ENCODE measurements around the gene CAMSAP2.

Gene CAMSAP2

GRCh38 chr1:200856716-200857357, 118.1 kb downstream of the CAMSAP2 start:
- no peak for DNase-seq

- DNase-seq = no peak
Observed at GRCh38 chr1:200857804-200858203, 119.1 kb downstream of the CAMSAP2 start.

GRCh38 chr1:200861937-200862647, 123.4 kb downstream of the CAMSAP2 start:
- peak; percentile 59 for DNase-seq

DNA sequence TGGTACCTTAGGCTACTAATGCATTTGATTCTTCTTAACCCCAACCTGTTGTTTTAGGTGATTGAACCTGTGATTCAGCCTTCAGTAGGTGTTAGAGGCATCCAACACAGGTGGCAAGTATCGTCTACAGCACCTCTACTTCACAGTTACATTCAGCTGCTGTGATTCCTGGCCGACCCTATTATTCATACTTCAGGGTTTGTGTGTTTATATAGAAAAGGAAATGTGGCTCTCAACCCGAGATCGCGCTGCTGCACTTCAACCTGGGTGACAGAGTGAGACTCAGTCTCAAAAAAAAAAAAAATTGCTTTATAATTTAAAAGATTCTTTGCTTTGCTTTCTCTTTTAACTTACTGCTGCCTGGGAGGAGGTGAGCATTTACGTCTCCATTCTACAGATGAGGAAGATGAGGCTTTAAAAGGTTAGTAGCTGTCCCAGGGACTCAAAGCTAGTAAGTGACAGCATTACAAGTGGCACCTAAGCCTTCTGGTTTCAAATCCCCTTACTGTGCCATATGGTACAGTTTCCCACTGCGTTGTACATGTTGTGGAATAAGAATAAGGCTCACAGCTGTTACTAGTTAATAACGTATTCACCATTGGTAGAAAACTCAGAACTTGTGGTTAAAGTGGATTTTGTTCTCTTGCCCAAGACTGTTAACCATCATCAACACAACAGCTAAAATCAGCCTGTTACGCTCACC, 124.2 kb downstream of the CAMSAP2 start:
- peak; percentile 39 for DNase-seq

- no peak for DNase-seq
Observed at GRCh38 chr1:200866116-200866515, 127.4 kb downstream of the CAMSAP2 start.

- no peak for DNase-seq
Observed at GRCh38 chr1:200866521-200866920, 127.8 kb downstream of the CAMSAP2 start.

DNA sequence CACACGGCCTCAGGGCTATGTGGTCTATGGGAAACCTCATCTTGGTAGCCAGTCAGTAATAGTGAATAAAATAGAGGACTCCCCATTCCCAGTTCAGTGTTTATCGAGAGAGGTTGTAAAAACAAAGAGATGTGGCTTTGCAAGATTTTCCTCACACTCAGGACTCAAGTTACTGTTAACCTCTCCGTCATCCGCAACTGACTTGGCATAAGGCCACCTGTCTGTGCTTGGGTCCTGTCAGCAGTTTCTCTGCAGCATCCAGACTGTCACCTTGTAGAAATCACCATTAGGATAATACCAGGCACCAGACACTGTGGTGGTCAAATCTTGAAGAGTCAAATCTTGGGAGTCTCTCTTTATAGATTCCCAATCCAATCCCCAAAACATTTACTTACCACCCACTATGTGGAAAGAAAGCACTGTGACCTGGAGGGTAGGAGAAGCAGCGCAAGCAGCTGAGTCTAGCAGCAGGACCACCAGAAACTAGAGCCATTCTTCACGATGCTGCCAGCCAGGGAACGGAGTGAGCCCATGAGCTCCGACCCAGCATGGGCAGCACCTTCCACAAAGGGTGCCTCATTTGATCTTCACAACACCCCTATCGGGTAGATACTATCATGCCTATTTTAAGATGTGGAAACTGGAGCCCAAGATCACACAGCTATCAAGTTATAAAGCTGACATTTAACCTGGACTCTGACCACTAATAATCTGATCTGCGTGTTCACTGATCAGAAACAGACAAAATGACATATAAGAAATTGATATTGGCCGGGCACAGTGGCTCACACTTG, 128.5 kb downstream of the CAMSAP2 start:
- no peak for DNase-seq

DNA sequence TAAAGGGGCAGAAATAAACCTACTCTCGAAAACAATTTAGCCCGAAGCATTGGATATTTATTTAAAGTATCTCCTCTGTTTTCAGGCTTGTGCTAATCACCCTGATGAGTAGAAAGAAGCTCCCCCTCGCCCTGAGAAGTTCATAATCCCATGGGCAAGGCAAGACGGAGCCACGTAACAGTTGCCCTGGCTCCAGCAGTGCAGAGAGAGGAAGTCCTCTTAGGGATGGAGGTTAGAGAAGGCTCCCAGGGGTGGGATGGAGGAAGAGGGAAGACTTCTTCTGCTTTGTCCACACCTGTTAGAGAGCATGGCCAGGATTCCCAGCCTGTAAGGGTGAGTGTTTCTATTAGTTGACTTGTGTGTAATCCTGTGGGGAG, 130.7 kb downstream of the CAMSAP2 start:
- DNase-seq = no peak

DNA sequence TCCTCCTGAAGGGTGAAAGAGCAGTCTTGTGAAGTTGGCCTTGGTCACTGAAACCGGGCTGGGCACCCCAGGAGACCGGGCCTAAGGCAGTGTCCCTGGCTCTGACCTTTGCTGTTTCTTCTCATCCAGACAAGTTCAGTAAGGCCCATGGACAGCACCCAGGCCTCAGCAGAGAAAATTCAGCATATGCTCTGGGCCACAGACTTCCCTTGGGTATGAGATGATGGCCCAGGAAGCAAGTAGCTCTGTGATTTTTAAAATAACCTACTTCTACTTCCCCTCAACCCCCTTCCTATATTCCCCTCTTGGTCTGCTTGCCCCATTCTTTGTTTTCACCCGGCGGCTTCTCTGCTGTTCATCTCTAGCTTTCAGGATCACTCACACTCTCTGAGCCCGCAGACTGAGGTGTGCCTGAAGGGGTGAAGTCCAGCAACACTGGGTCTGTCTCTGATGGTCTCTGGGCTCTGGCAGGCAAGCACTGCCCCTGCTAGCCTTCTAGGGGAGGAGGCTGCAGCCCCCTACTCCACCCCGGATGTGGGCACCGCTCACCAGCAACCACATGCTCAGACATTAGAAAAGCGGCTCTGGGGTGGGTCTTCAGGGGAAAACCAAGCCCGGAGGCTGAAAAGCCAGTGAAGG, 131.2 kb downstream of the CAMSAP2 start:
- peak; percentile 51 for DNase-seq

DNA sequence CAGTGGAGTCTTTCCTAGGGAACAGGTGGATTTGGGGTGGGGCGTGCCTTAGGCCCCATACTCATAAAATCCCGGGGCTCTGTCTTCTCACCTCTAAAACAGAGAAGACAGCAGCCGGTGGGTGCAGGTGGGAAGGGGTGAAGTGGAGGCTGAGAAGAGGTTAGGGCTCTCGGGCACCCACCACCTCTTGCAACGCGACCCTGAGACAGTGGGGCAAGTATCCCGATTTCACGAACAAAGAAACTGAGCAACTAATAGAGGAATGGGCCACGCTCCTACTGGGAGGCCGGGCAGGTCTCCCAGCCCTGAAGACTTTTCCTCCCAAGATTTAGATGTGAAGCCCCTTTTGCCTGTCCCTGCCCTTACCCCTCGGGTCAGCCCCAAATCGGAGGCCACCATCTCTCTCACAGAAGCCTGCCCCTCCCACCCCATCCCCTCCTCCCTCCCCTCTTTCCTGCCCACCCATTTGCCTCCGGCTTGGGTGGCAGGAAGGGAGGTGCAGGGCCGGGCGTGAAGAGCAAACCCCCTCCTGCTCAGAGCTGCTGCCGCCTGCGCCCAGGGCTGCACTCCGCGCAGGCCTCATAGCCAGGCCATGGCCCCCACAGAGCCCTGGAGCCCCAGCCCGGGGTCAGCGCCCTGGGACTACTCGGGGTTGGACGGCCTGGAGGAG, 133.9 kb downstream of the CAMSAP2 start, which contains the start of gene GPR25:
Gene GPR25 (plus strand): TSS at position 536 of the 670 bp plus-strand sequence. CDS start 57 bp downstream, at position 593.
- DNase-seq = no peak

- DNase-seq = no peak
Observed at GRCh38 chr1:200873116-200873670, 134.5 kb downstream of the CAMSAP2 start.

DNA sequence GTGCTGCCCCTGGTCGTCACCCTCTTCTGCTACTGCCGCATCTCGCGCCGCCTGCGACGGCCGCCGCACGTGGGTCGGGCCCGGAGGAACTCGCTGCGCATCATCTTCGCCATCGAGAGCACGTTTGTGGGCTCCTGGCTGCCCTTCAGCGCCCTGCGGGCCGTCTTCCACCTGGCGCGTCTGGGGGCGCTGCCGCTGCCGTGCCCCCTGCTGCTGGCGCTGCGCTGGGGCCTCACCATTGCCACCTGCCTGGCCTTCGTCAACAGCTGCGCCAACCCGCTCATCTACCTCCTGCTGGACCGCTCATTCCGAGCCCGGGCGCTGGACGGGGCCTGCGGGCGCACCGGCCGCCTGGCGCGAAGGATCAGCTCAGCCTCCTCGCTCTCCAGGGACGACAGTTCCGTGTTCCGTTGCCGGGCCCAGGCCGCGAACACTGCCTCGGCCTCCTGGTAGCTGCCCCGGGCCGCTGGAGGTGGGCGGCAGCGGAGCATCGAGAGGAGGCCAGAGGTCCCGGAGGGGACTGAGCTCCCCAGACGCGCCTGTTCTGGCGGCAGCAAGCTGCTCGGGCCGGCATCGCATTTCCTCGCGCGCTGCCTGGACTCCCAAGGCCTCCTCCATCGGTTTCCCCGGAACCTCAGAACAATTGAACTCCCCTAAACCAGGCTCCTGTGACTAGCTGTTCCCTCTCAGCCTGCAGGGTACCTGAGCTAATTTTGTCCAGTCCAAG, 135.1 kb downstream of the CAMSAP2 start:
- no peak for DNase-seq

- DNase-seq = no peak
Observed at GRCh38 chr1:200874694-200875093, 136.0 kb downstream of the CAMSAP2 start.

DNA sequence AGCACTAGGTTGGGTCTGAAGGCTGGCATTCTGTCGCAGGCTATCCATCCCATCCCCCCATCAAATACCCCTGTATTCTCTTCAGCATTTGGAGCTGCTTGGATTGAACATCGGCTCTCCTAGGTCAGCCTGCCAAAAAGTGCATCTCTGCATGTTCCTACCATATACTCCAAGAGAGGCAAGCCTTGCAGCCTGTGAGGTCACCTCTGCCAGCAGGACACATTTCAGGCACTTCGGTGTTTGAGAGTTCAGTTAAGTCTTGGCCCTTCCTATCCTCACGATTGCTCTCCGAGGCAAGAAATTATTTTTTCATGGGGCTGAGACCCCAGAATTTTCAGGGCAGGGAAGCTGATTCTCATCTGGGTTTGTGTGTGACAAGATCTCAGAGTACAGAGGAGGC, 136.7 kb downstream of the CAMSAP2 start:
- no peak for DNase-seq

DNA sequence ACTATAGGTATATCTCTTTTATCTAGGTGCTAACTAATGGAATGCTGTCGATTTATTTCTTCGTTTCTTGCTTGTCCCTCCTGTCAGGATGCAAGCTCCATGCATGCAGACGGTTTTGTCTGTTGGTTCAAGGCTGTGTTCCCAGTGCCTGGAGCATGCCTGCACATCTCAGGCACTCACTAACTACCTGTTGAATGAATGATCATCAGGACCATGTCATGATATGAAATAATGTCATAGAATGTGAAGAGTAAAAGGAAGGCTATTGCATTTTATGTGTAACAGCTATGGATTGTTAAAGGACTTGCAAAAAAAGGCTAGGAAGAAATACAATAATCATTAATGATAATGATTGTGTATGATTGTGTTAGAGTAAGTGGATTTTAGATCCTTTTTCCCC, 138.3 kb downstream of the CAMSAP2 start:
- DNase-seq = no peak

DNA sequence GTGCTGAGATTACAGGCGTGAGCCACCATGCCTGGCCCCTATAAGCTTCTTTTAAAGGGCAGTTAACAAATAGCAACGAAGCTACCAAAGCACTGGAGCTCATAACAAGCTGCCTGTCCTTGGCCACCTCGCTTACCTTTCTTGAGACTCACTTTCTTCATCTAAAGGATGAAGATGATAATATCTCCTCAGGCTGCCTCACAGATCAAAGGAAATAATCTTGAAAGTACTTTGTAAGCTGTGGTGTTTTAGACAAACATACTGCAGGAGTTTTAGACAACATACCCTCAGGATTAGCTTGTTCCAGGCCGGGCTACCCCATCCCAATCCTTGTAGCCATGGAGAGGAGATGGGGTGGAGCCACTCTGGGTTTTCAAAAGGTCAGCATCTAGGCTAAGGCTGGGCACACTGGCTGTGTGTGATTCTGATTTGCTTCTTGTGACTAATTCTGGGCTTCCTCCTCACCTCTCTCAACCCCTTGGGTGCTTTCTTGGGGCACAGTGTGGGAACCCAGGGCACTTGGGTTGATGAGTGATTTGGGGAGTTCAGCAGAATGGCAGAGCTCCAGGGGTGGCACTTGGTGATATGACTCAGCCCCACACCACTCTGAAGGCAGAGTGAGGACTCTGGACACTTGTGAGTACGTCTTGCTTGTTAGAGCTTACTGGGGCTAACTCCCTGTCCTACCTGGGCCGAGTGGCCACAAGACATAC, 139.3 kb downstream of the CAMSAP2 start:
- peak; percentile 47 for DNase-seq

DNA sequence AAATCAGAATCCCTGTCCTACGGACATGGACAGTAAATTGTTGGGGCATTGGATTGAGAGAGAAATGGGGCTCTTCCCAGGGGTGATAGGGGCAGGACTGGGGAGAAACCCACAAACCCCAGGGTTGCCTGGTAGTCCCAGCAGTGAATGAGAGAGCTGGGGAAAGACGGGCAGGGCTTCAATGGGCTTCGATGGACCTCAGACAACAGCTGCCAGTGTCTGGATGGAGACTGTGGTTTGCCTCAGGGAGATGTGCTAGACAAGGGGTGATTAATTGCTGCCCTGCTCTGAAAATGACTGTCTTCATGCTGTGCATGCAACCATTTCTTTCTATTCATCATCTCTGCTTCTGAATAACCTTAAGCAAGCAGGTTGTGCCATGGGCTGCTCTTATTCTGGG, 141.5 kb downstream of the CAMSAP2 start:
- no peak for DNase-seq

- DNase-seq = no peak
Observed at GRCh38 chr1:200883118-200883517, 144.4 kb downstream of the CAMSAP2 start.

DNA sequence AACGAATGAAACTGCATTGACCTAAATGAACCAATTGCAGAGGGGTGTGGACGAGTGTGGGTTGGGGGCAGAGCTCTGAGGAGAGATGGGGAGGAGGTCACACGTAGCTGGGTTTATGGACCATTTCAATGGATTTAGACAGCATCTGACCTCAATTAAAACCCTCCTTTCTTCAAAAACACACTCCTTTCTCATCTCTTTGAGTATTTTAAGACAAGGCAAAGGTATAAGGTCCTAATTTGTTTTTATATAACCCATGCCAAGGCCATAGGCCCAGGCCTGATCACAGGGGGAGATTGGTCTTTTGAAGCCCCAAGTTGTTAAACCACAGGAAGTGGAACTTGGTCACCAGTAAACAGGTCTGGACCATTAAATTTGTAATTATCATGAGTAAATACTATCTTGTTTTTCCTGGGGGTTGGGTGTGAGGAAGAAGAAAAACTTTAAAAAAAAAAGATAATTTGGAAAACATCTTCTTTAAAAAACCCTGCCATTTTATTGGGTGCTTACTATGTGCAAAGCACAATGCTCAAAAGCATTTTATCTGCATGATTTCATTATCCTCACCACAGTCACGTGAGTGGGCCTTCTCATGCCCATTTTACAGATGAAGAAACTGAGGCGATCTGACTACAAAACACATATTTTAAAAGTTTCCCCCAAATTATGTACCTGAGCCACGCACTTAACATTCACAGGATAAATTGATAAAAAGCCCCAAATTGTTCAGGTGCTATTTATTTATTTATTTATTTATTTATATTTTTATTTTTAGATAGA, 147.1 kb downstream of the CAMSAP2 start:
- no peak for DNase-seq

- no peak for DNase-seq
Observed at GRCh38 chr1:200886594-200886993, 147.9 kb downstream of the CAMSAP2 start.

Measured in CD4-positive, alpha-beta T cell treated with Interleukin-10 for 1 hour (primary cell).